WTC11 (cell line): ENCODE measurements around the gene SNAI1.

Experiments used
- AFF4 ChIP-seq: sonication (generic); formaldehyde crosslinking; IDR thresholded peaks from 2 replicates; pipeline ENCODE4 v1.8.1; 2023; ENCODE audit warnings: mild to moderate bottlenecking, missing genetic modification reagents, borderline replicate concordance
- ATF2 ChIP-seq: sonication (generic); formaldehyde crosslinking; IDR thresholded peaks from 2 replicates; pipeline ENCODE4 v1.8.1; 2022; ENCODE audit warnings: low read depth, missing genetic modification reagents, borderline replicate concordance
- CBFB ChIP-seq: sonication (generic); formaldehyde crosslinking; IDR thresholded peaks from 2 replicates; pipeline ENCODE4 v1.8.1; 2022; ENCODE audit warnings: mild to moderate bottlenecking, low read depth, missing genetic modification reagents
- CREB1 ChIP-seq: sonication (generic); formaldehyde crosslinking; IDR thresholded peaks from 2 replicates; pipeline ENCODE4 v1.8.0; 2023; ENCODE audit warnings: mild to moderate bottlenecking, missing genetic modification reagents
- CTCF ChIP-seq: fragments of 200-600 bp; IDR thresholded peaks from 2 replicates; pipeline ENCODE4 v1.8.0; 2022; ENCODE audit warnings: antibody characterized with exemption
- FOXP4 ChIP-seq: sonication (generic); formaldehyde crosslinking; IDR thresholded peaks from 2 replicates; pipeline ENCODE4 v1.8.0; 2022; ENCODE audit warnings: mild to moderate bottlenecking, missing genetic modification reagents
- MYBL2 ChIP-seq: sonication (generic); formaldehyde crosslinking; IDR thresholded peaks from 2 replicates; pipeline ENCODE4 v1.8.1; 2023; ENCODE audit warnings: mild to moderate bottlenecking, moderate library complexity, missing genetic modification reagents
- SP1 ChIP-seq: sonication (generic); formaldehyde crosslinking; conservative IDR thresholded peaks from 2 replicates; pipeline ENCODE4 v1.8.1; 2022; ENCODE audit warnings: missing genetic modification reagents
- TEAD1 ChIP-seq: sonication (generic); formaldehyde crosslinking; IDR thresholded peaks from 2 replicates; pipeline ENCODE4 v1.8.0; 2022; ENCODE audit warnings: mild to moderate bottlenecking, missing genetic modification reagents
- TEAD4 ChIP-seq: sonication (generic); formaldehyde crosslinking; IDR thresholded peaks from 2 replicates; pipeline ENCODE4 v1.8.0; 2022; ENCODE audit warnings: mild to moderate bottlenecking, missing genetic modification reagents
- USF1 ChIP-seq: sonication (generic); formaldehyde crosslinking; IDR thresholded peaks from 2 replicates; pipeline ENCODE4 v1.8.0; 2022; ENCODE audit warnings: mild to moderate bottlenecking, missing genetic modification reagents

- TF ChIP-seq AFF4 (CRISPR knock-in tag) (no peak), TEAD1 (CRISPR knock-in tag) (no peak), CTCF (no peak), TEAD4 (CRISPR knock-in tag) (no peak), USF1 (CRISPR knock-in tag) (no peak), MYBL2 (CRISPR knock-in tag) (no peak), FOXP4 (no peak), CREB1 (no peak), SP1 (CRISPR knock-in tag) (no peak), CBFB (CRISPR knock-in tag) (no peak), ATF2 (no peak)
Observed at GRCh38 chr20:49935746-49936152, 47.0 kb upstream of the SNAI1 start.
